Measurements from ENCODE around the gene ZC3H7B.

The ZC3H7B gene

DNA sequence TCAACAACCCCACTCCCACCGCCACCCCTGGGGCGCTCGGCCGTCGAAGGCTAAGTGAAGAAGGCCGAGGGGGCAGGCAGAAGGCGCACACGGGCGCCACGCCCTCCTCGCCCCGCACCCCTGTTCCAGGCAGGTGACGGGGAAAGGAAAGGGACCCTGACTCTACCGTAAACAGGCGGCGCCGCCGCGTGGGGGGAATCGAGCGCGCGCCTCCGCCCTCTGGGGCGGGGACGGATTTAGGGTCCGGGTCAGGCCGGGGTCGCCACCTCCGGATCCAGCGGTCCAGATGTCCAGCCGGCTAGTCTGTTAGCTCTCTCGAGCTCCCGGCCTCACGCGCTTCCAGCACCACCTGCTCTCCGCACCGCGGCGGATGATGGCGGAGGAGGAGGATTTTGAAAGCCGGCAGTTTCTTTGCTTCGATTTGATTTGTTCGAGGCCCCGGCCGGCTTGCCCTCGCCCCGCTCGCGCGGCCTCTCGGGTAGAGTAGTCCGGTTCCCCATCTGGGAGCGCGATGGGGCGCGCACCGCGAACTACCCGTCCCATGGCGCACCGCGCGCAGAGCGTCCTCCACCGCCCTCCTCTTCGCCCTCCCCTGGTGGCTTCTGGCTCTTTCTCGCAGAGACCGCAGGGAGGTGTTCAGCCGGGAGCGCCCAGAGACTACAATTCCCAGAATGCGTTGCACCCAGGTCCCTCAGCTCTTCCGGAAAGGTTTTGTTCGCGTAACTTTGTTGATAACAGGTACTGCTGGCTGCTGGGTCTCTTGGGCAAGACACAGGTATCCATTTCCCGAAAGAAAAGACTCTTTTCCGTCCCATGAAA is 15.3 kb upstream of the ZC3H7B start, which contains the start of gene RANGAP1:
Gene RANGAP1, minus strand, starts transcription at position 368 of the 819 bp plus-strand sequence. CDS start 5,143 bp downstream, outside the sequence.
- TF ChIP-seq, protein P1, sequence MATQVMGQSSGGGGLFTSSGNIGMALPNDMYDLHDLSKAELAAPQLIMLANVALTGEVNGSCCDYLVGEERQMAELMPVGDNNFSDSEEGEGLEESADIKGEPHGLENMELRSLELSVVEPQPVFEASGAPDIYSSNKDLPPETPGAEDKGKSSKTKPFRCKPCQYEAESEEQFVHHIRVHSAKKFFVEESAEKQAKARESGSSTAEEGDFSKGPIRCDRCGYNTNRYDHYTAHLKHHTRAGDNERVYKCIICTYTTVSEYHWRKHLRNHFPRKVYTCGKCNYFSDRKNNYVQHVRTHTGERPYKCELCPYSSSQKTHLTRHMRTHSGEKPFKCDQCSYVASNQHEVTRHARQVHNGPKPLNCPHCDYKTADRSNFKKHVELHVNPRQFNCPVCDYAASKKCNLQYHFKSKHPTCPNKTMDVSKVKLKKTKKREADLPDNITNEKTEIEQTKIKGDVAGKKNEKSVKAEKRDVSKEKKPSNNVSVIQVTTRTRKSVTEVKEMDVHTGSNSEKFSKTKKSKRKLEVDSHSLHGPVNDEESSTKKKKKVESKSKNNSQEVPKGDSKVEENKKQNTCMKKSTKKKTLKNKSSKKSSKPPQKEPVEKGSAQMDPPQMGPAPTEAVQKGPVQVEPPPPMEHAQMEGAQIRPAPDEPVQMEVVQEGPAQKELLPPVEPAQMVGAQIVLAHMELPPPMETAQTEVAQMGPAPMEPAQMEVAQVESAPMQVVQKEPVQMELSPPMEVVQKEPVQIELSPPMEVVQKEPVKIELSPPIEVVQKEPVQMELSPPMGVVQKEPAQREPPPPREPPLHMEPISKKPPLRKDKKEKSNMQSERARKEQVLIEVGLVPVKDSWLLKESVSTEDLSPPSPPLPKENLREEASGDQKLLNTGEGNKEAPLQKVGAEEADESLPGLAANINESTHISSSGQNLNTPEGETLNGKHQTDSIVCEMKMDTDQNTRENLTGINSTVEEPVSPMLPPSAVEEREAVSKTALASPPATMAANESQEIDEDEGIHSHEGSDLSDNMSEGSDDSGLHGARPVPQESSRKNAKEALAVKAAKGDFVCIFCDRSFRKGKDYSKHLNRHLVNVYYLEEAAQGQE (IDR thresholded peaks at IDR 0.05; ENCODE audit: insufficient read depth in 1 of 2, low read depth in 2 of 2, low read length in 2 of 2), result no peak
- TF ChIP-seq POLR2AphosphoS5 (IDR thresholded peaks at IDR 0.05; ENCODE audit: low read depth, low read length) (peak; percentile 78), TAF1 (IDR thresholded peaks at IDR 0.05; ENCODE audit: borderline replicate concordance, insufficient read depth, low read length) (no peak), SIN3A (IDR thresholded peaks at IDR 0.05; ENCODE audit: borderline replicate concordance, insufficient read depth, low read length) (peak; percentile 80; the same call in 1 of the 2 replicates), FOXP2 (optimal IDR thresholded peaks at IDR 0.05; ENCODE audit: borderline replicate concordance, extremely low read depth, extremely low read length, insufficient read depth) (peak; percentile 77)

DNA sequence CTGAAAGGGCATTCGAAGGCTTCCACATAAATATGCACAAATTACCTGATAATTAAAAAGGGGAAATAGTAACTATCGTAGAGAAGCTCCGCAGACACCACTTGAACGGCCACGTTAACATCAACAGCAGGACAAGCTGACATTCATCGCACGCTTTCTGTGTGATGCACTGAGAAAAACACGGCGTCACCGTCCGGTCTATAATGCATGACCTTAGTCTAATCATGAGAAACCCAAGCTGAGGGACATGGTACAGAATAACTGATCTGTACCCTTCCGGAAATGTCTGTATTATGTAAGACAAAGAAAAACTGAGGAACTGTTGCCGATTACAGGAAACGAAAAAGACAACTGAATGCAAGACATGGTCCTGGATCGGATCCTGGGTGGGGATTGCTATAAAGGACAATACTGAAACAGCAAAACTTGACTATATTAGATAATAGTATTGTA is 14.7 kb upstream of the ZC3H7B start:
- TF ChIP-seq POLR2AphosphoS5 (IDR thresholded peaks at IDR 0.05; ENCODE audit: low read depth, low read length), result no peak
- no peak for TF ChIP-seq SIN3A (IDR thresholded peaks at IDR 0.05; ENCODE audit: borderline replicate concordance, insufficient read depth, low read length)
- TF ChIP-seq TAF1 (IDR thresholded peaks at IDR 0.05; ENCODE audit: borderline replicate concordance, insufficient read depth, low read length), result no peak
- TF ChIP-seq, protein P1 (IDR thresholded peaks at IDR 0.05; ENCODE audit: insufficient read depth in 1 of 2, low read depth in 2 of 2, low read length in 2 of 2), result no peak
- no peak for TF ChIP-seq FOXP2 (optimal IDR thresholded peaks at IDR 0.05; ENCODE audit: borderline replicate concordance, extremely low read depth, extremely low read length, insufficient read depth)

DNA sequence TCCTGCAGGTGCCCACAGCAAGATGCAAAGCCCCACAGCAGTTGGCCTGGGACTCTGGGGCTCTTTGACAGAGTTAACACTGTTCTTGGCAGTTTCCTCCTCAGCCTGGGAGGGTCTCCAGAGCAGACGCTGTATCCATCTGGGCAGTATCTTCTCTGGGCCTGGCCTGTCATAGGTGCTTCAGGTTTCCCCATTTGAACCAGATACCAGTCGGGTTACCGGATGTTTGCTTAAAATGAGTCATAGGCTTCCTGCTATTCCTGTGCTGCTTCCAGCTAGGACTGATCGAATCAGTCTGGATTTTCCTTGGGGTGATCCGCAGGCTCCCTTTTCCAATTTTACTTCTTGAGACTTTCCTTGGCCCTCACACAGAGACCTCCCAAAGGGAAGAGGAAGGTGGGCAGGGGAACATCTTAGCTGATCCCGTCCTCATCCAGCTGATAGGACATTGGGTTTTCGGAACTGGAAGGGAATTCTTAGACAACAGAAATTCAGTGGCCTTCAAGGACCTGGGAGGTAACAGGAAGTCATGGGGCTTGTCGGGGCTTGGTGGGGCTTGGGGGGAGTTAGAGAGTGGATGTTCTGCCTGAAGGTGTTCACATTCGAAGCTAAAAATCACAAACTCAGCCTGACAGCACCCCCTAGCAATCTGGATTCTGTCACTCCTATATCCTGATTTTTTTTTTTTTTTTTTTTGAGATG is 12.9 kb upstream of the ZC3H7B start:
- TF ChIP-seq, protein P1 (IDR thresholded peaks at IDR 0.05; ENCODE audit: insufficient read depth in 1 of 2, low read depth in 2 of 2, low read length in 2 of 2), result no peak
- TF ChIP-seq FOXP2 (optimal IDR thresholded peaks at IDR 0.05; ENCODE audit: borderline replicate concordance, extremely low read depth, extremely low read length, insufficient read depth), result no peak
- no peak for TF ChIP-seq TAF1 (IDR thresholded peaks at IDR 0.05; ENCODE audit: borderline replicate concordance, insufficient read depth, low read length)
- no peak for TF ChIP-seq SIN3A (IDR thresholded peaks at IDR 0.05; ENCODE audit: borderline replicate concordance, insufficient read depth, low read length)
- TF ChIP-seq POLR2AphosphoS5 (IDR thresholded peaks at IDR 0.05; ENCODE audit: low read depth, low read length), result no peak

DNA sequence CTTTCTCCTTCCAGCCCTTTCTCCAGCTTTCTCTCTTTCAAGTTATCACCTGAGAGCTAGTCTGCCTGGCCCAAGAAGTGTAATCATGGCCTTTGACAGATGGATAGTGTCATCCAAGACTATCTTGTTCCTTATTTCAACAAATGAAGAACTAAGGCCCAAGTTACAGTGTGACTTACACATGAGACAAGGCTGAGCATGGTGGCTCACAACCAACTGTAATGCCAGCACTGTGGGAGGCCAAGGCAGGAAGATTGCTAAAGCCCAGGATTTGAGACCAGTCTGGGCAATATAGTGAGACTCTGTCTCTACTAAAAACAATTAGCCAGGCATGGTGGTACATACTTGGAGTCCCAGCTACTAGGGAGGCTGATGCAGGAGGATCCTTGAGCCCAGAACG is 11.7 kb upstream of the ZC3H7B start:
- TF ChIP-seq, protein P1 (IDR thresholded peaks at IDR 0.05; ENCODE audit: insufficient read depth in 1 of 2, low read depth in 2 of 2, low read length in 2 of 2), result no peak
- no peak for TF ChIP-seq SIN3A (IDR thresholded peaks at IDR 0.05; ENCODE audit: borderline replicate concordance, insufficient read depth, low read length)
- no peak for TF ChIP-seq FOXP2 (optimal IDR thresholded peaks at IDR 0.05; ENCODE audit: borderline replicate concordance, extremely low read depth, extremely low read length, insufficient read depth)
- TF ChIP-seq TAF1 (IDR thresholded peaks at IDR 0.05; ENCODE audit: borderline replicate concordance, insufficient read depth, low read length), result no peak
- TF ChIP-seq POLR2AphosphoS5 (IDR thresholded peaks at IDR 0.05; ENCODE audit: low read depth, low read length), result no peak

Measured in PFSK-1 (cell line).